DMS114 treated with DMSO at 0.1 percent for 48 hours (cell line): ENCODE results near the gene PRDX6.
"Not testable (repeated sequence)": the region's sequence is repeated elsewhere in the genome, so short reads cannot be mapped to it uniquely, and the experiment has no call there.

Experiments
- DNase-seq: peaks from one replicate; lab custom pipeline; 2025; ENCODE audit not compliant: unreplicated experiment; lab: John Stamatoyannopoulos, UW

PRDX6 gene

GRCh38 chr1:173496757-173497320 lies 19.7 kb downstream of the PRDX6 start:
- no peak for DNase-seq

GRCh38 chr1:173499729-173500128 lies 22.6 kb downstream of the PRDX6 start:
- DNase-seq = no peak

- DNase-seq = no peak
Observed at GRCh38 chr1:173502104-173502503, 25.0 kb downstream of the PRDX6 start.

GRCh38 chr1:173503391-173503790 lies 26.3 kb downstream of the PRDX6 start:
- no peak for DNase-seq

- DNase-seq = no peak
Observed at GRCh38 chr1:173504268-173504667, 27.1 kb downstream of the PRDX6 start.

GRCh38 chr1:173505391-173505790 lies 28.3 kb downstream of the PRDX6 start:
- no peak for DNase-seq

GRCh38 chr1:173506437-173506836 lies 29.3 kb downstream of the PRDX6 start:
- DNase-seq = no peak

- DNase-seq = no peak
Observed at GRCh38 chr1:173507205-173507846, 30.2 kb downstream of the PRDX6 start.

GRCh38 chr1:173507847-173508209 lies 30.7 kb downstream of the PRDX6 start:
- no peak for DNase-seq

- no peak for DNase-seq
Observed at GRCh38 chr1:173508541-173508940, 31.4 kb downstream of the PRDX6 start.

GRCh38 chr1:173509797-173510196 lies 32.7 kb downstream of the PRDX6 start:
- DNase-seq = no peak

GRCh38 chr1:173514503-173514902 lies 37.4 kb downstream of the PRDX6 start:
- not testable (repeated sequence) for DNase-seq

GRCh38 chr1:173520799-173521198 lies 43.7 kb downstream of the PRDX6 start:
- DNase-seq = no peak

GRCh38 chr1:173523329-173523728 lies 46.2 kb downstream of the PRDX6 start:
- DNase-seq = no peak

GRCh38 chr1:173525926-173526325 lies 48.8 kb downstream of the PRDX6 start:
- DNase-seq = no peak

- DNase-seq = no peak
Observed at GRCh38 chr1:173527151-173527826, 50.2 kb downstream of the PRDX6 start.

- no peak for DNase-seq
Observed at GRCh38 chr1:173529106-173529505, 52.0 kb downstream of the PRDX6 start.

GRCh38 chr1:173530795-173531693 lies 53.9 kb downstream of the PRDX6 start:
- DNase-seq = no peak

- no peak for DNase-seq
Observed at GRCh38 chr1:173532237-173532636, 55.1 kb downstream of the PRDX6 start.

- no peak for DNase-seq
Observed at GRCh38 chr1:173536223-173536622, 59.1 kb downstream of the PRDX6 start.
